WTC11 (cell line): Measurements from ENCODE around the gene SCN8A.

Experiments
- ELF4 ChIP-seq: sonication (generic); formaldehyde crosslinking; IDR thresholded peaks from 2 replicates; pipeline ENCODE4 v1.8.1; 2022; ENCODE audit warnings: low read depth, mild to moderate bottlenecking, moderate library complexity, missing genetic modification reagents
- TCF7 ChIP-seq: sonication (generic); formaldehyde crosslinking; IDR thresholded peaks from 2 replicates; pipeline ENCODE4 v1.8.0; 2022; ENCODE audit warnings: mild to moderate bottlenecking, low read depth, missing genetic modification reagents, moderate library complexity
- TF ChIP-seq, protein P1 (sequence below): sonication (generic); formaldehyde crosslinking; IDR thresholded peaks from 2 replicates; pipeline ENCODE4 v1.8.0; 2022; ENCODE audit warnings: mild to moderate bottlenecking, missing genetic modification reagents
- TF ChIP-seq, protein P2 (sequence below): fragments of 200-600 bp; IDR thresholded peaks from 2 replicates; pipeline ENCODE4 v1.8.0; 2022; ENCODE audit warnings: antibody characterized with exemption
- TF ChIP-seq, protein P3 (sequence below): sonication (generic); formaldehyde crosslinking; IDR thresholded peaks from 2 replicates; pipeline ENCODE4 v1.8.0; 2023; ENCODE audit warnings: missing genetic modification reagents

DNA sequence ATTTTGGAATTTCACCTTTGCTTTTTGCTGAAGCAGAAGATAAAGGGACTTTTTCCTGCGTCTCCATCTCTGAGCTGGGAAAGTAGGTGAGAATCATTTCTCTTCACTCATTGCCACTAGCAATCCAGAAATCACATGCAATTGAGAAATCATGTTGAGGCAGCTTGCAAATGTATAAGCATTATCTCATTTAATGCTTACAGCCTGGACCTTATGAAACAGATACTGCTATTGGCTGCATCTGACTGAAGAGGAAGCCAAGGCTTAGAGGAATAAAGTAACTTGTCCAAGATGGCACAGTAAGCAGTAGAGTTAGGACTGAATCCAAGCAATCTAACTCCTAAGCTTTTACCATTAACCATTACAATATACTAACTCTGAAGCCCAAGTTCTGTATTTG is 135.1 kb downstream of the SCN8A start:
- TF ChIP-seq, protein P1, sequence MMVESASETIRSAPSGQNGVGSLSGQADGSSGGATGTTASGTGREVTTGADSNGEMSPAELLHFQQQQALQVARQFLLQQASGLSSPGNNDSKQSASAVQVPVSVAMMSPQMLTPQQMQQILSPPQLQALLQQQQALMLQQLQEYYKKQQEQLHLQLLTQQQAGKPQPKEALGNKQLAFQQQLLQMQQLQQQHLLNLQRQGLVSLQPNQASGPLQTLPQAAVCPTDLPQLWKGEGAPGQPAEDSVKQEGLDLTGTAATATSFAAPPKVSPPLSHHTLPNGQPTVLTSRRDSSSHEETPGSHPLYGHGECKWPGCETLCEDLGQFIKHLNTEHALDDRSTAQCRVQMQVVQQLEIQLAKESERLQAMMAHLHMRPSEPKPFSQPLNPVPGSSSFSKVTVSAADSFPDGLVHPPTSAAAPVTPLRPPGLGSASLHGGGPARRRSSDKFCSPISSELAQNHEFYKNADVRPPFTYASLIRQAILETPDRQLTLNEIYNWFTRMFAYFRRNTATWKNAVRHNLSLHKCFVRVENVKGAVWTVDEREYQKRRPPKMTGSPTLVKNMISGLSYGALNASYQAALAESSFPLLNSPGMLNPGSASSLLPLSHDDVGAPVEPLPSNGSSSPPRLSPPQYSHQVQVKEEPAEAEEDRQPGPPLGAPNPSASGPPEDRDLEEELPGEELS (CRISPR knock-in tag) = no peak
- TF ChIP-seq TCF7 (CRISPR knock-in tag) (no peak), ELF4 (no peak)
- TF ChIP-seq, protein P2, sequence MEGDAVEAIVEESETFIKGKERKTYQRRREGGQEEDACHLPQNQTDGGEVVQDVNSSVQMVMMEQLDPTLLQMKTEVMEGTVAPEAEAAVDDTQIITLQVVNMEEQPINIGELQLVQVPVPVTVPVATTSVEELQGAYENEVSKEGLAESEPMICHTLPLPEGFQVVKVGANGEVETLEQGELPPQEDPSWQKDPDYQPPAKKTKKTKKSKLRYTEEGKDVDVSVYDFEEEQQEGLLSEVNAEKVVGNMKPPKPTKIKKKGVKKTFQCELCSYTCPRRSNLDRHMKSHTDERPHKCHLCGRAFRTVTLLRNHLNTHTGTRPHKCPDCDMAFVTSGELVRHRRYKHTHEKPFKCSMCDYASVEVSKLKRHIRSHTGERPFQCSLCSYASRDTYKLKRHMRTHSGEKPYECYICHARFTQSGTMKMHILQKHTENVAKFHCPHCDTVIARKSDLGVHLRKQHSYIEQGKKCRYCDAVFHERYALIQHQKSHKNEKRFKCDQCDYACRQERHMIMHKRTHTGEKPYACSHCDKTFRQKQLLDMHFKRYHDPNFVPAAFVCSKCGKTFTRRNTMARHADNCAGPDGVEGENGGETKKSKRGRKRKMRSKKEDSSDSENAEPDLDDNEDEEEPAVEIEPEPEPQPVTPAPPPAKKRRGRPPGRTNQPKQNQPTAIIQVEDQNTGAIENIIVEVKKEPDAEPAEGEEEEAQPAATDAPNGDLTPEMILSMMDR = no peak
- TF ChIP-seq, protein P3, sequence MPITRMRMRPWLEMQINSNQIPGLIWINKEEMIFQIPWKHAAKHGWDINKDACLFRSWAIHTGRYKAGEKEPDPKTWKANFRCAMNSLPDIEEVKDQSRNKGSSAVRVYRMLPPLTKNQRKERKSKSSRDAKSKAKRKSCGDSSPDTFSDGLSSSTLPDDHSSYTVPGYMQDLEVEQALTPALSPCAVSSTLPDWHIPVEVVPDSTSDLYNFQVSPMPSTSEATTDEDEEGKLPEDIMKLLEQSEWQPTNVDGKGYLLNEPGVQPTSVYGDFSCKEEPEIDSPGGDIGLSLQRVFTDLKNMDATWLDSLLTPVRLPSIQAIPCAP (CRISPR knock-in tag) = no peak
